NB4 (cell line): ENCODE results near the gene MEGF11.

Experiments used
- DNase-seq: peaks from one replicate; pipeline ENCODE4 v3.0.0; 2010; ENCODE audit warnings: low read depth
- H3K4me3 ChIP-seq: one replicate; pipeline ENCODE4 v1.5.1; 2011; ENCODE audit warnings: mild to moderate bottlenecking, low read depth, low read length, moderate library complexity
- CTCF ChIP-seq: IDR thresholded peaks from one replicate; pipeline ENCODE4 v1.5.1; 2012; ENCODE audit warnings: low read depth, low read length
- MAX ChIP-seq: IDR thresholded peaks from 2 replicates; pipeline ENCODE4 v1.6.1; 2011; ENCODE audit warnings: low read depth, low read length
- MYC ChIP-seq: IDR thresholded peaks from 2 replicates; pipeline ENCODE4 v1.6.1; 2011; ENCODE audit warnings: low read depth, low read length
- POLR2A ChIP-seq: IDR thresholded peaks from 2 replicates; pipeline ENCODE4 v1.6.1; 2011; ENCODE audit warnings: mild to moderate bottlenecking; ENCODE audit not compliant: insufficient read length; ENCODE audit errors: extremely low read depth

The MEGF11 gene

GRCh38 chr15:66253418-66254088 is at the start of gene MEGF11:
Gene MEGF11 (minus strand): TSS chr15:66253750. CDS start chr15:66128403, 125,347 bp downstream.
- peak within 1 kb of the TSS; percentile 16 for H3K4me3 ChIP-seq

DNA sequence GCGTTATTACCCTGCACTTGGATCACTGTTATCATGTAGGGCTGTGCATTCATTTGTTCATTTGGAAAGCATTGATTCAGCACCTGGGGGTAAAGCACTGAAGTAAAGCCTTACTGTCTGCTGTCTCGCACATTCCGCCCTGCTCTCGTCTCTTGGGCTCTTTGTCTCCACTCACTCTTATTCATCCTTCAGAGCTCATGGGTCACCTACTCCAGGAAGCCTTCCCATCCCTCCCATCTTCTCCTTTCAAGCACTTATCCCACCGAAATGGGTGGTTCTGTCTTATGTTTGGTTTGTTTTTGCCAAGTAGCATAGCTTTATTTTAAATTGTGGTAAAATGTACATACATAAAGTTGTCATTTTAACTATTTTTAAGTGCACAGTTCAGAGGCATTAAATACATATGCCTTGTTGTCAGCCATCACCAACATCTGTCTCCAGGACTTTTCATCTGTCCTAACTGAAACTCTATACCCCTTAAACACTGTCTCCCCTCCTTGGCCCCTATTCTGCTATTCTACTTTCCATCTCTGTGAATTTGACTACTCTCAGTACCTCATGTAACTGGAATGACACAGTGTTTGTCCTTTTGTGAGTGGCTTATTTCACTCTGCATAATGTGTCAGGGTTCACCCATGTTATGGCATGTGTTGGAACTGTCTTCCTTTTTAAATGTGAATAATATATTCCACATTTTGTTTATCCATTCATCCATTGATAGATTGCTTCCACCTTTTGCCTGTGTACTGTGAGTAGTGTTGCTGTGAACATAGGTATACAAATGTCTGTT is 49.1 kb upstream of the MEGF11 start:
- DNase-seq, result no peak
- no peak overlapping the region for H3K4me3 ChIP-seq
- TF ChIP-seq MAX (no peak), CTCF (no peak), MYC (no peak), POLR2A (no peak)

More at GRCh38 chr15:66253418-66254088, at the start of gene MEGF11:
- TF ChIP-seq MYC (no peak), POLR2A (no peak), CTCF (no peak), MAX (no peak)
- DNase-seq, result peak; percentile 24

GRCh38 chr15:66298803-66299251 is 45.3 kb upstream of the MEGF11 start:
- H3K4me3 ChIP-seq, result no peak overlapping the region
- no peak for TF ChIP-seq CTCF
- TF ChIP-seq POLR2A, result no peak
- no peak for TF ChIP-seq MAX
- TF ChIP-seq MYC, result no peak
- DNase-seq, result no peak

- TF ChIP-seq CTCF (no peak), MAX (no peak), MYC (no peak), POLR2A (no peak)
- no peak for DNase-seq
- H3K4me3 ChIP-seq, result no peak overlapping the region
Measured at GRCh38 chr15:66296186-66296585, 42.6 kb upstream of the MEGF11 start.

DNA sequence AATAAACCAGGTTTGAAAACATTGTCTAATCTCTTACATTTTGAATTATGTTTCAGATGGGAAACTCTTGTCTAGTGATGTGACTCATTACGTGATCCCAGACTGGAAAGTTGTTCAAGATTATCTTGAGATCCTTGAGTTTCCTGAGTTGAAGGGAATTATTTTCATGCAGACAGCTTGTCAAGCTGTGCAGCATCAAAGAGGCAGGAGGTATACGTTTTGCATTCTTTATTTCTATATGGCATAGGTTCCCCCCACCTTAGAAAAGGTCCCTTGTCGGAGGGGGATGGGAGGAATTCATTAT is 41.3 kb upstream of the MEGF11 start:
- TF ChIP-seq POLR2A, result no peak
- no peak for TF ChIP-seq MYC
- H3K4me3 ChIP-seq, result peak overlapping the region; percentile 87

GRCh38 chr15:66294157-66294931 is 40.8 kb upstream of the MEGF11 start:
- no peak for DNase-seq
- peak; percentile 91 for TF ChIP-seq MAX
- peak; percentile 79 for TF ChIP-seq MYC
- TF ChIP-seq POLR2A, result peak; percentile 17
- no peak for TF ChIP-seq CTCF
- peak overlapping the region; percentile 87 for H3K4me3 ChIP-seq

More for the DNA sequence above, 41.3 kb upstream of the MEGF11 start:
- peak; percentile 20 for DNase-seq
